ENCODE results near the gene ACLY. TPM values are rescaled to one million over a fixed set of nuclear protein-coding genes. Genes with fewer than 3 reads are reported as not detected.
A peak's percentile ranks its signal among the peaks of the same experiment; 100 is the strongest.

ACLY gene
- total and polyA plus RNA-seq, 2 of the 13 experiments (the other 11 are each of a cell fraction or from before 2014, with no cell fraction given): 111 to 218 TPM

DNA sequence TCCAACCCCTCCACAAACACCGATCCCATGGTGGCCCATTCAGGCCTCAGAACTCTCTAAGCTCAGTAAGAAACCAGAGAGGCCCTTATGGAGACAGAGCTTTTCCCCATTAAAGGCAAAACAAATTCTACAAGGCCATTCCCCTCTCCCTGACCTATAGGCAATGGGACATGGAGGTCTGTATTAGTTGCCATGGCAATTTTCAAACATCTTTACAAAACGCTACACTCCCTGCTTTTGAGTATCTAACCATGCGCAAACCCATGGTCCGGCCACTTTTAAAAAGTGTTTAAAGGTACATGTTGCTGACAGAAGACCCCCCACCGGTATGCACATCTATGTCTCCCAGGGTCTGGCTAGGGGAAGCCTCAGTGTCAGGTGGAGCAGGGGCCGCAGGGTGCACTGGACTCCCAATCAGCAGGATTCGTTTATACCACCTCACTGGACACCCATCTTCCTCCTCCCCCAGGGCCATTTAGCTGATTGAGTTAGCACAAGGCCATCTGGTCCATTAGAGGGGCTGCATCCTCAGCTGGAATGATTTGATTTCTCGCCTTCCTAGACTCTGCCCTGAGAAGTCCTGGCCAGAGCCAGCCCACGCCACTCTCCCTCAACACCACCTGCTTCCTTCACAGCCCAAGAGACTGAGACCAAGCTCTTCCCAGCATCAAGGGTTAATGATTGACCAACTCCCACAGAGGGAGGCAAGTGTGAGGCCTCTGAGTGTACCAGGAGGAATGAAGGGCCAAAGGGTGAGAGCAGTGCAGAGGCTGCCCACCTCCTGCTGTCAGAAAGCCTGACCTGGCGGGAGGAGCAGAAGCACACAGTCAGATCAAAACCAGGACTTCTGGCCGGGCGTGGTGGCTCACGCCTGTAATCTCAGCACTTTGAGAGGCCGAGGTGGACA lies 10.9 kb downstream of the ACLY start (continued):
- TF ChIP-seq PCBP1 (IDR thresholded peaks at IDR 0.05; ENCODE audit: borderline replicate concordance, low read depth, low read length) (no peak), THAP9 (CRISPR knock-in tag; IDR thresholded peaks at IDR 0.05; ENCODE audit: borderline replicate concordance) (peak; percentile 58; the same call in 1 of the 2 replicates), SNAPC4 (CRISPR knock-in tag; IDR thresholded peaks at IDR 0.05) (peak; percentile 77; the same call in 1 of the 2 replicates), KMT2B (CRISPR knock-in tag; IDR thresholded peaks at IDR 0.05) (0 out of 2 replicates have a peak, but pooled peaks have one; percentile 69), TBX3 (IDR thresholded peaks at IDR 0.05; ENCODE audit: borderline replicate concordance) (0 out of 2 replicates have a peak, but pooled peaks have one; percentile 39), IKZF1 (IDR thresholded peaks at IDR 0.05) (no peak), ZNF776 (CRISPR knock-in tag; IDR thresholded peaks at IDR 0.05) (no peak; the same call in 1 of the 2 replicates), FOXK2 (IDR thresholded peaks at IDR 0.05) (no peak), ZNF460 (CRISPR knock-in tag; IDR thresholded peaks at IDR 0.05; ENCODE audit: borderline replicate concordance) (peak; percentile 100), BRF2 (CRISPR knock-in tag; IDR thresholded peaks at IDR 0.05) (peak; percentile 75; the same call in 1 of the 2 replicates), RFXANK (CRISPR knock-in tag; IDR thresholded peaks at IDR 0.05) (no peak), SALL2 (CRISPR knock-in tag; IDR thresholded peaks at IDR 0.05) (peak; percentile 34; the same call in 1 of the 2 replicates), FOXK1 (CRISPR knock-in tag; IDR thresholded peaks at IDR 0.05; ENCODE audit: borderline replicate concordance, low read depth) (peak; percentile 21; the same call in 1 of the 2 replicates), ZNF749 (CRISPR knock-in tag; IDR thresholded peaks at IDR 0.05; ENCODE audit: borderline replicate concordance) (no peak), HNF1B (CRISPR knock-in tag; IDR thresholded peaks at IDR 0.05) (peak; percentile 100)
- TF ChIP-seq, protein P1, sequence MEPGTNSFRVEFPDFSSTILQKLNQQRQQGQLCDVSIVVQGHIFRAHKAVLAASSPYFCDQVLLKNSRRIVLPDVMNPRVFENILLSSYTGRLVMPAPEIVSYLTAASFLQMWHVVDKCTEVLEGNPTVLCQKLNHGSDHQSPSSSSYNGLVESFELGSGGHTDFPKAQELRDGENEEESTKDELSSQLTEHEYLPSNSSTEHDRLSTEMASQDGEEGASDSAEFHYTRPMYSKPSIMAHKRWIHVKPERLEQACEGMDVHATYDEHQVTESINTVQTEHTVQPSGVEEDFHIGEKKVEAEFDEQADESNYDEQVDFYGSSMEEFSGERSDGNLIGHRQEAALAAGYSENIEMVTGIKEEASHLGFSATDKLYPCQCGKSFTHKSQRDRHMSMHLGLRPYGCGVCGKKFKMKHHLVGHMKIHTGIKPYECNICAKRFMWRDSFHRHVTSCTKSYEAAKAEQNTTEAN (CRISPR knock-in tag; conservative IDR thresholded peaks at IDR 0.05): peak; percentile 88; the same call in 1 of the 2 replicates

Measured in HepG2 (cell line).